H7 (cell line): Measurements from ENCODE around the gene MALT1. TPM values are rescaled to one million over a fixed set of nuclear protein-coding genes. Genes with fewer than 3 reads are reported as not detected.

Source experiments
- DNase-seq: peaks from one replicate; pipeline ENCODE4 v3.0.0; 2012
- H3K27me3 ChIP-seq: 2 replicates; pipeline ENCODE4 v1.6.0; 2011; ENCODE audit warnings: mild to moderate bottlenecking, low read length; ENCODE audit not compliant: control insufficient read depth, insufficient read depth
- H3K36me3 ChIP-seq: replicated peaks from 2 replicates; pipeline ENCODE4 v1.5.1; 2011; ENCODE audit warnings: low read length; ENCODE audit not compliant: control insufficient read depth, insufficient read depth
- H3K4me3 ChIP-seq: 2 replicates; pipeline ENCODE4 v1.5.1; 2011; ENCODE audit warnings: low read depth, mild to moderate bottlenecking, control low read depth, low read length, moderate library complexity; ENCODE audit not compliant: insufficient read depth
- total RNA-seq: library from RNA; depleted of rRNA; stranded (reverse); fragments of >200 nt; shearing (Covaris generic); gene quantifications from 2 replicates; pipeline ENCODE4 v1.2.3, GENCODE V29; 2014; rRNA removed

The MALT1 gene, protein sequence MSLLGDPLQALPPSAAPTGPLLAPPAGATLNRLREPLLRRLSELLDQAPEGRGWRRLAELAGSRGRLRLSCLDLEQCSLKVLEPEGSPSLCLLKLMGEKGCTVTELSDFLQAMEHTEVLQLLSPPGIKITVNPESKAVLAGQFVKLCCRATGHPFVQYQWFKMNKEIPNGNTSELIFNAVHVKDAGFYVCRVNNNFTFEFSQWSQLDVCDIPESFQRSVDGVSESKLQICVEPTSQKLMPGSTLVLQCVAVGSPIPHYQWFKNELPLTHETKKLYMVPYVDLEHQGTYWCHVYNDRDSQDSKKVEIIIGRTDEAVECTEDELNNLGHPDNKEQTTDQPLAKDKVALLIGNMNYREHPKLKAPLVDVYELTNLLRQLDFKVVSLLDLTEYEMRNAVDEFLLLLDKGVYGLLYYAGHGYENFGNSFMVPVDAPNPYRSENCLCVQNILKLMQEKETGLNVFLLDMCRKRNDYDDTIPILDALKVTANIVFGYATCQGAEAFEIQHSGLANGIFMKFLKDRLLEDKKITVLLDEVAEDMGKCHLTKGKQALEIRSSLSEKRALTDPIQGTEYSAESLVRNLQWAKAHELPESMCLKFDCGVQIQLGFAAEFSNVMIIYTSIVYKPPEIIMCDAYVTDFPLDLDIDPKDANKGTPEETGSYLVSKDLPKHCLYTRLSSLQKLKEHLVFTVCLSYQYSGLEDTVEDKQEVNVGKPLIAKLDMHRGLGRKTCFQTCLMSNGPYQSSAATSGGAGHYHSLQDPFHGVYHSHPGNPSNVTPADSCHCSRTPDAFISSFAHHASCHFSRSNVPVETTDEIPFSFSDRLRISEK
- 18.9 and 28.6 TPM in 2 replicates for total RNA-seq

- H3K4me3 ChIP-seq: peak within 1 kb of the TSS; percentile 75
- DNase-seq: peak; percentile 98
- no peaks in the 10 kb centered on the region for H3K27me3 ChIP-seq
Measured at GRCh38 chr18:58671111-58671631, at the start of gene MALT1. TSS of gene MALT1 (plus strand) at chr18:58671465. CDS start at chr18:58671644, 179 bp downstream.

GRCh38 chr18:58624011-58624410, 47.3 kb upstream of the MALT1 start:
- Histone ChIP-seq H3K4me3 (no peak overlapping the region), H3K27me3 (no peaks in the 10 kb centered on the region), H3K36me3 (no peaks in the 10 kb centered on the region)
- DNase-seq: no peak

More at GRCh38 chr18:58671111-58671631, at the start of gene MALT1:
- H3K36me3 ChIP-seq: no peaks in the 10 kb centered on the region

DNA sequence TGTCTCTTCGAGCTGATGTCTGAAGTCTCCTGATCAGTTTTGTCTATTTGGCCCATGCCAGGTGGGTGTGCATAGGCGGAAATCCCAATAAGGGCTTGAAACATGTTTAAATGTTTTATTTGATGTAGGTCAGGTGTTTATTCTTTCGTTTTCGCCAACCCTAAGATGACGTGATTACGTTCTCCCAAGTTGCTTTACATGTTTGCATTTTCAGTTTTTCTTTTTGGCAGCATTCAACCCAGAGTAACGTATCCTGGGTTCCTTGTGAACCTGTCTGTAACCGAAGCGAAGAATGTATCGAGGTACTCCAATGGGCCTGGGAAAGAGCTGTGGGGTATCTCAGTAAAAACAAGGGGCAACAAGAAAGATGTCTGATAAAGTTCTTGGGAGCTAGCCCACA, 45.4 kb upstream of the MALT1 start:
- Histone ChIP-seq H3K36me3 (no peaks in the 10 kb centered on the region), H3K27me3 (no peaks in the 10 kb centered on the region), H3K4me3 (no peak overlapping the region)
- DNase-seq: no peak

DNA sequence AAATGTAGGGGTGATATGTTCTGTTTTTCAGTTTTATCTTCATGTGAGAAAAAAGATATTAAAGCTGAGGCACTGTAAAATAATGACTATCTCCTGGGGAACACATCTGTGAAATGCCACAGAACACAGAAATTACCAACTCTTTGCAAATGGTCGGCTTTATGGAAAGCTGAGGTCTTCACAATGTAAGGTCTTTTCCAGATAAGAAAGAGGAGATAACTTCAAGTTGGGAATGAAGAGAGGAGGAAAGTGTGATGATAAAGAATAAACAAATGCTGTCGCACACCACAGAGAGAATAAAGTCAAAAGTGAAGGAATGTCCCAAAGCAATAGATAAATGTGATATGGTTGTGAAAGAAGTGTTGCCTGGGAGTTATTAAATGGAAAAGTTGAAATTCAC, 41.2 kb upstream of the MALT1 start:
- no peaks in the 10 kb centered on the region for H3K27me3 ChIP-seq
- no peak overlapping the region for H3K4me3 ChIP-seq
- no peak for DNase-seq

GRCh38 chr18:58631301-58631700, 40.0 kb upstream of the MALT1 start:
- Histone ChIP-seq H3K27me3 (no peaks in the 10 kb centered on the region), H3K36me3 (no peaks in the 10 kb centered on the region), H3K4me3 (no peak overlapping the region)
- no peak for DNase-seq

More for the DNA sequence above, 41.2 kb upstream of the MALT1 start:
- no peaks in the 10 kb centered on the region for H3K36me3 ChIP-seq

- Histone ChIP-seq H3K4me3 (no peak overlapping the region), H3K36me3 (no peaks in the 10 kb centered on the region), H3K27me3 (no peaks in the 10 kb centered on the region)
- no peak for DNase-seq
Measured at GRCh38 chr18:58632552-58632951, 38.7 kb upstream of the MALT1 start.

DNA sequence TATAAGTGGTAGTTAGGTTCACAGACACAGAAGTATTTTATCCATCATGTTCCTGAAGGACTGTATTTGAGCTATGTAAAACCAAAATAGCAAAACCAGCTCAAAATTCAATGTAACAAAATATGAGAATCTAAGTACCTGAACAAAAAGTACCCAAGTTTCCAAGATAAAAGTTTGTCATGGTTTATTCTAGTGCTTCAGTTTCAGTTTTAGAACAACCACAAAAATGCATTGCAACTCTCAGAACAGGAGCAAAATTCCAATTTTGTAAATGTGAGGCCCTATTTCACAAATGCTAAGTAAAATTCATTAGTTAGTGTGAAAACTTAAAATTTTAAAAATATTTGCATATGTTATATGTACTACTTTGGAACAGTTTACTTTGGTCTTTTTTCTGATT, 37.4 kb upstream of the MALT1 start:
- no peak for DNase-seq
- no peaks in the 10 kb centered on the region for H3K36me3 ChIP-seq

DNA sequence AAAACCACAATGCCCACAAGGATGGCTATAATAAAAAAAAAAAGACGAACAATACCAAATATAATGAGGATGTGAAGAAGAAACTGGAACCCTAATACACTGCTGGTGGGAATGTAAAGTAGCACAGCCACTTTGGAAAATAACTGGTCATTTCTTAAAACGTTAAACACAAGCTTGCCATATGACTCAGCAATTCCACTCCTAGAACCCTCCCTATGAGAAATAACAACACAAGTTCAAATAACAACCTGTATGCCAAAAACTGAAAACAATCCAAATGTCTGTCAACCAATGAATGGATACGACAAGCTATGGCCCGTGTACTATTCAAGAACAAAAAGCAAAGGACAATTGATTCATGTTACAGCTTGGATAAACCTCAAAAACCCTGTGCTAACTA, 35.4 kb upstream of the MALT1 start:
- no peaks in the 10 kb centered on the region for H3K27me3 ChIP-seq
- no peak for DNase-seq

More for the DNA sequence above, 37.4 kb upstream of the MALT1 start:
- no peak overlapping the region for H3K4me3 ChIP-seq
- H3K27me3 ChIP-seq: no peaks in the 10 kb centered on the region

GRCh38 chr18:58637197-58637596, 34.1 kb upstream of the MALT1 start:
- no peak overlapping the region for H3K4me3 ChIP-seq
- H3K27me3 ChIP-seq: no peaks in the 10 kb centered on the region
- DNase-seq: no peak
- H3K36me3 ChIP-seq: no peaks in the 10 kb centered on the region

More for the DNA sequence above, 35.4 kb upstream of the MALT1 start:
- no peak overlapping the region for H3K4me3 ChIP-seq
- no peaks in the 10 kb centered on the region for H3K36me3 ChIP-seq

- no peak for DNase-seq
- Histone ChIP-seq H3K36me3 (no peaks in the 10 kb centered on the region), H3K27me3 (no peaks in the 10 kb centered on the region), H3K4me3 (no peak overlapping the region)
Measured at GRCh38 chr18:58637946-58638345, 33.3 kb upstream of the MALT1 start.

DNA sequence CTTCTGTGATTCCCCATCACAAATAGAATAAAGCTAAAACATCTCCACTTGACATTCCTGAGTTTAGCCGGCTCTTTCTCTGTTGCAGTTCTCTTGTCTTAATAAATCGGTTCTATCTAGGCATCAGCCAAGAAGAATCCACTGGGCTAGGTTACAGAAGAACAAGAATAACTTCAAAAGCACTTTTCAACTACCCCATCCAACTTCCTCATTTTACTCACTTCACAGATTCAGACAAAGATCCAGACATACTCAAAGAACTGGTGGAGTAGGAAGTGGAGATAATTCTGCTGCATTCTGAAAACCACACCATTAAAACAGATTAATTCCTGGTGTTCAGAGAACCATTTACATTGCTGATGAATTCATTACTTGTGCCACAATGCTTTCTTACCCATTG, 32.8 kb upstream of the MALT1 start:
- no peak for DNase-seq
- Histone ChIP-seq H3K36me3 (no peaks in the 10 kb centered on the region), H3K27me3 (no peaks in the 10 kb centered on the region), H3K4me3 (no peak overlapping the region)

GRCh38 chr18:58639237-58639636, 32.0 kb upstream of the MALT1 start:
- Histone ChIP-seq H3K36me3 (no peaks in the 10 kb centered on the region), H3K27me3 (no peaks in the 10 kb centered on the region), H3K4me3 (no peak overlapping the region)
- no peak for DNase-seq

- H3K36me3 ChIP-seq: no peaks in the 10 kb centered on the region
- DNase-seq: no peak
- H3K27me3 ChIP-seq: no peaks in the 10 kb centered on the region
- H3K4me3 ChIP-seq: no peak overlapping the region
Measured at GRCh38 chr18:58639751-58640427, 31.4 kb upstream of the MALT1 start.

GRCh38 chr18:58640428-58640805, 30.8 kb upstream of the MALT1 start:
- no peaks in the 10 kb centered on the region for H3K36me3 ChIP-seq
- H3K27me3 ChIP-seq: no peaks in the 10 kb centered on the region
- DNase-seq: no peak
- no peak overlapping the region for H3K4me3 ChIP-seq
